Left ventricle myocardium superior (tissue), 1 donor: Measurements from ENCODE around the gene WDCP. TPM values are rescaled to one million over a fixed set of nuclear protein-coding genes. Genes with fewer than 3 reads are reported as not detected.
A peak's percentile ranks its signal among the peaks of the same experiment; 100 is the strongest.
"Not testable (repeated sequence)": the region's sequence is repeated elsewhere in the genome, so short reads cannot be mapped to it uniquely, and the experiment has no call there.

Source experiments
- ATAC-seq: fragments of 200-7000 bp; cut with Tn5 transposase; one replicate; pipeline ENCODE4 v1.9.1; 2020; ENCODE audit warnings: mild to moderate bottlenecking, moderate library complexity
- DNase-seq: peaks from one replicate; pipeline ENCODE4 v3.0.0-alpha.2; 2020
- intact Hi-C: fragments of 100-400 bp; cut with micrococcal nuclease; formaldehyde crosslinking; loops from one replicate; pipeline ENCODE4 v1.11.0; 2022
- long read RNA-seq: library from polyadenylated mRNA; unstranded; transcript quantifications from one replicate; pipeline ENCODE4 v2.0.0, GENCODE V29; 2021
- total RNA-seq: library from RNA; stranded (reverse); fragmentation: NEBNext Ultra II Directional; extraction: Animal tissue kit (Norgen Biotek cat#: 25700); gene quantifications from one replicate; pipeline ENCODE4 v1.2.1, GENCODE V29; 2021
- donor health status: DM: no; HTN: yes; CAD: no; lungs with severe emphysema.

The WDCP gene, protein sequence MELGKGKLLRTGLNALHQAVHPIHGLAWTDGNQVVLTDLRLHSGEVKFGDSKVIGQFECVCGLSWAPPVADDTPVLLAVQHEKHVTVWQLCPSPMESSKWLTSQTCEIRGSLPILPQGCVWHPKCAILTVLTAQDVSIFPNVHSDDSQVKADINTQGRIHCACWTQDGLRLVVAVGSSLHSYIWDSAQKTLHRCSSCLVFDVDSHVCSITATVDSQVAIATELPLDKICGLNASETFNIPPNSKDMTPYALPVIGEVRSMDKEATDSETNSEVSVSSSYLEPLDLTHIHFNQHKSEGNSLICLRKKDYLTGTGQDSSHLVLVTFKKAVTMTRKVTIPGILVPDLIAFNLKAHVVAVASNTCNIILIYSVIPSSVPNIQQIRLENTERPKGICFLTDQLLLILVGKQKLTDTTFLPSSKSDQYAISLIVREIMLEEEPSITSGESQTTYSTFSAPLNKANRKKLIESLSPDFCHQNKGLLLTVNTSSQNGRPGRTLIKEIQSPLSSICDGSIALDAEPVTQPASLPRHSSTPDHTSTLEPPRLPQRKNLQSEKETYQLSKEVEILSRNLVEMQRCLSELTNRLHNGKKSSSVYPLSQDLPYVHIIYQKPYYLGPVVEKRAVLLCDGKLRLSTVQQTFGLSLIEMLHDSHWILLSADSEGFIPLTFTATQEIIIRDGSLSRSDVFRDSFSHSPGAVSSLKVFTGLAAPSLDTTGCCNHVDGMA
- 8.0 TPM for total RNA-seq
- long read RNA-seq, partial matches to known transcripts, result 0 of 2 reads
- long read RNA-seq, other reads (novel, unspliced or antisense), result 1 of 2 reads

DNA sequence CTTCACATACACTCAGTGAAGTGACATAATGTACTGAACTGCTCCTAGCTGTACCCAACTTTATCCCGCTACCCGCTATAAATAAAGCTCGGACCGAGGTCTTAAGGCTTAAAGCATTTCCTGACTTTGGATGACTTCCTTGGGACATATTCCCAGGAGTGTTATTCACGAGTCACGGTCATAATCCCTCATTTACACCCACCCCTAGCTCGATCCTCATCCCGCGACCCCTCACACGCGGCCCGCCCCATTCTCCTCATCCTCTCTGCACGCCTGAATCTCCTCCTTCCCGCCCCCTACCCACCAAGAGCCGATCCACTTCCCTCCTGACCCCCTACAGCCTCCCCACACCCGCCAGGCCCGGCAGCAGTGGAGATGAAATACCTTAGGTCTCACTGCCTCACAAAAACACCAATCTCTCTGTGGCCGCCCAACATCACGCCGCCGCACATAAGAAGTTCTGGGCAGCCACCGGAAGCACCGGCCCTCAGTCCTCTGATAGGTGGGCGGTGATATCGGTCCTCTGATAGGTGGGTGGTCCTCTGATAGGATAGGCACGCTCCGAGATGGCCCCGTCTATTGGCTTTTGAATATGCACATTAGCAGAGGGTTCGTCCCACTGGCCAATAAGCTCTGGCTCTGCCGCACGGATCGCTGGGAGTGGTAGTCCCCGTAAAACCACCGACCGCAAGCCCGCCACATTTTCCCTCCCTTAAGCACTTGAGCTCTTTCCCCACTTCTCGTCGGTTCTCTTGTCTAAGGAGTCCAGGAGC lies at the start of gene WDCP:
WDCP (minus strand) TSS at position 462 of the 773 bp plus-strand sequence. CDS start 7,897 bp downstream, outside the sequence.
- DNase-seq (peak; percentile 94), ATAC-seq (peak; percentile 99)
- intact Hi-C loops, result no loop called here

DNA sequence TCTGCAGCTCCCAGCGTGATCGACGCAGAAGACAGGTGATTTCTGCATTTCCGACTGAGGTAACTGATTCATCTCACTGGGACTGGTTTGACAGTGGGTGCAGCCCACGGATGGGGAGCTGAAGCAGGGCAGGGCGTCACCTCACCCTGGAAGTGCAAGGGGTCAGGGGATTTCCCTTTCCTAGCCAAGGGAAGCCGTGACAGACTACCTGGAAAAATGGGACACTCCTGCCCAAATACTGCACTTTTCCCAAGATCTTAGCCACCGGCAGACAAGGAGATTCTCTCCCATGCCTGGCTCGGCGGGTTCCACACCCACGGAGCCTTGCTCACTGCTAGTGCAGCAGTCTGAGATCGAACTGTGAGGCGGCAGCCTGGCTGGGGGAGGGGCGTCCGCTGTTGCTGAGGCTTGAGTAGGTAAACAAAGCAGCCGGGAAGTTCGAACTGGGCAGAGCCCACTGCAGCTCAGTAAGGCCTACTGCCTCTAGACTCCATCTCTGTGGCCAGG lies 48.0 kb upstream of the WDCP start:
- intact Hi-C loops, DNase-seq, ATAC-seq: not testable (repeated sequence)

DNA sequence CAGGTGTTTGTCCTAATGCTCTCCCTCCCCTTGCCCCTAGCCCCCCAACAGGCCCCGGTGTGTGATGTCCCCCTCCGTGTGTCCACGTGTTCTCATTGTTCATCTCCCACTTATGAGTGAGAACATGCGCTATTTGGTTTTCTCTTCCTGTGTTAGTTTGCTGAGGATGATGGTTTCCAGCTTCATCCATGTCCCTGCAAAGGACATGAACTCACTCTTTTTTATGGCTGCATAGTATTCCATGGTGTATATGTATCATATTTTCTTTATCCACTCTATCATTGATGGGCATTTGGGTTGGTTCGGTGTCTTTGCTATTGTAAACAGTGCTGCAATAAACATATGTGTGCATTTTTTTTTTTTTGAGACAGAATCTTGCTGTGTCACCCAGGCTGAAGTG lies 46.1 kb upstream of the WDCP start:
- intact Hi-C loops, DNase-seq, ATAC-seq: not testable (repeated sequence)

DNA sequence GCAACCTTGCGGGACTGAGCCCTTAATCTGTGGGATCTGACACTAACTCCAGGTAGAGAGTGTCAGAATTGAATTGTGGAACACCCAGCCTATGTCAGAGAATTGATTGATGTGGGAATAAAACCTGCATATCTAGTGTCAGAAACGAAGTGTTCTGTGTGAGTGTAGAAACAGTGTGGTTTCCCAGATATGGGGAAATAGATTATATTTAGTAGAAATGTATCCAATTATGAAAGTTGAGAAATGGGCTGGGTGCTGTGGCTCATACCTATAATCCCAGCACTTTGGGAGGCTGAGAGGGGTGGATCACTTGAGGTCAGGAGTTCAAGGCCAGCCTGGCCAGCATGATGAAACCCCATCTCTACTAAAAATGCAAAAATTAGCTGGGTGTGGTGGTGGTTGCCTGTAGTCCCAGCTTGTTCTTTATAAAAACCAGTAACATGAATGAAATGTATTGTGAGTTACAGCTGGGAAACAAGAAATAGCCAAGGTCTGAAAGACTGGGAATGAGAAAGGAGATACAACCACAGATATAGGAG lies 41.7 kb upstream of the WDCP start:
- DNase-seq (no peak), ATAC-seq (no peak)
- intact Hi-C loops, result no loop called here

DNA sequence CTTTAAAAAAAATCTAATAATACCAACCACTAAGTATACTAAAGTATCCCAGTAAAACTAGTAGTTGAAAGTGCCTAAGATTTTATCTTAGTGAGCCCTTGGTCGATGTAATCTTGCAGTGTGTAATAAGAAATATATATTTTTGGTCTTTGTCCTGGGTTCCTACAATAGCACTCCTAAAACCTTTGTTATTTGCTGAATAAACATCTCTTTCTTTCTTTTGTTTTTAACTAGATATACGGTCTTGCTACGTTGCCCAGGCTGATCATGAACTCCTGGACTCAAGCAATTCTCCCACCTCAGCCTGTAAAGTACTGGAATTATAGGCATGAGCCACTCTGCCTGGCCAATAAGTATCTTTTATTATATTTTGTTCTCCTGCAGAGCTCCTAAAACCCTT lies 39.8 kb upstream of the WDCP start:
- intact Hi-C loops, result no loop called here
- DNase-seq, result no peak
- no peak for ATAC-seq

DNA sequence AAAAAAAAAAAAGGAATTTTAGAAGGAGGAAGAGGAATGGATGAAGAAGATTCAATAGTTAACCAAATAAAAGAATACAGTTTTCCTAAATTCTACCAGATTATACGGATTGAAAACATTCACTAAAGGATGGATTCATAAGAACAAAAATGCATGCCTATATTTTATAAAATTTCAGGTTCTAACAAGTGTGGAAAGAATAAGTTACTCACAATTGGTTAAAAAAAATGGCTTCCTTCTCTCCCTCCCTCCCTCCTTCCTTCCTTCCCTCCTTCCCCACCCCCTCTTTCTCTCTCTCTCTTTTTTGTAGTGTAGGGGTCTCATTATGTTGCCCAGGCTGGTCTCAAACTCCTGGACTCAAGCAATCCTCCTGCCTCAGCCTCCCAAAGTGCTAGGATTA lies 39.0 kb upstream of the WDCP start:
- DNase-seq, result no peak
- ATAC-seq, result no peak
- intact Hi-C loops, result no loop called here

DNA sequence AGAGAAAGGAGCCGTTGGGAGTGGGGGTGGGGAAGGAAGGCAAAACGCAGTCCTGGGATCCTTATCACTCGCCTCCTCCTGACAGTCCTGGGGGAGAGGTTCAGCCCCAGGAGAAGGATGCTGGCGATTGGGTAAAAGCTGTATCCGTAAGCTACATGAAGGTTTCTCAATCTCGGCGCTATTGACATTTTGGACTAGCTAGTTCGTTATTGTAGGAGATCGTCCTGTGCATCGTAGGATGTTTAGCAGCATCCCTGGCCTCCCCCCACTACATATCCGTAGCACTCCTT lies 38.0 kb upstream of the WDCP start:
- ATAC-seq (peak; percentile 3), DNase-seq (no peak)
- intact Hi-C loops, result no loop called here

DNA sequence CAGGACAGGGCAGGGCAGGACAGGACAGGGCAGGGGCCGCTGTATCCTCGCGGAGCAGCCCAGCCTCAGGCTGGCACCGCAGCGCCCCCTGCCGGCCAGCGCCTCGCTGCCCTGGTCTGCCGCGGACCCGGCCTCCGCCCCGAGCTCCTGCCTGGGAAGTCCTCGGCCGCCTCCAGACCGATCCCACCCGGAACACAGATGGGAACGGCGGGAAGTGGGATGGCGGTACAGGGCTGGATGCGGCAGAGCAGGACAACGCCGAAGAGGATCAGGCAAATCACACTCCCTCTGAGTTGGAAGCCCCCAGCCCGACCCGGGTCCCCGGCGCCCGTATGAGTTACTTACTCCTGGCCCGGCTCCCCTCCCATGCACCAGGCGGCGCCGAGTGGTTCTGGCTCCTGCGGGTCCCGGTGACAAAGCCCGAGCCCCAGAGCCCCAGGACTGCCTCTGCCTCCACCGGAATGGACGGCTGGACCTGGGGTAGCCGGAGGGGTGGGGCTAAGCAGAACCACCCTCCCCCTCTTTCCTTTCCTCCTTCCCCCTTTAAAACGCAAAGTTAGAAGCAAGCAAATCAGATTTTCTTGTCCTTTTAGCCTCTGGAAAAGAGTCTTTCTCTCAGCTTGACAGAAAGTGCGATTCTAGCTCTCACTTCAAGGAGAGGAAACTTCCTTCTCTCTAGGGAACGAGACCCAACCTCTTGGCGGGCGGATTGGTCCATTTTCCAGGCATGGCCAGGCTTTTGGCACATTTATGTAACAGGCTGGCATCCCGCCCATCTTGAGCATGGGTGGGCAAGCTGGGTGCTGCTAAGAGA lies 37.4 kb upstream of the WDCP start, which contains the start of gene TP53I3:
TP53I3 (minus strand) TSS at position 449 of the 814 bp plus-strand sequence. CDS start 508 bp downstream, outside the sequence.
- DNase-seq, result peak; percentile 95
- intact Hi-C loops, result no loop called here

DNA sequence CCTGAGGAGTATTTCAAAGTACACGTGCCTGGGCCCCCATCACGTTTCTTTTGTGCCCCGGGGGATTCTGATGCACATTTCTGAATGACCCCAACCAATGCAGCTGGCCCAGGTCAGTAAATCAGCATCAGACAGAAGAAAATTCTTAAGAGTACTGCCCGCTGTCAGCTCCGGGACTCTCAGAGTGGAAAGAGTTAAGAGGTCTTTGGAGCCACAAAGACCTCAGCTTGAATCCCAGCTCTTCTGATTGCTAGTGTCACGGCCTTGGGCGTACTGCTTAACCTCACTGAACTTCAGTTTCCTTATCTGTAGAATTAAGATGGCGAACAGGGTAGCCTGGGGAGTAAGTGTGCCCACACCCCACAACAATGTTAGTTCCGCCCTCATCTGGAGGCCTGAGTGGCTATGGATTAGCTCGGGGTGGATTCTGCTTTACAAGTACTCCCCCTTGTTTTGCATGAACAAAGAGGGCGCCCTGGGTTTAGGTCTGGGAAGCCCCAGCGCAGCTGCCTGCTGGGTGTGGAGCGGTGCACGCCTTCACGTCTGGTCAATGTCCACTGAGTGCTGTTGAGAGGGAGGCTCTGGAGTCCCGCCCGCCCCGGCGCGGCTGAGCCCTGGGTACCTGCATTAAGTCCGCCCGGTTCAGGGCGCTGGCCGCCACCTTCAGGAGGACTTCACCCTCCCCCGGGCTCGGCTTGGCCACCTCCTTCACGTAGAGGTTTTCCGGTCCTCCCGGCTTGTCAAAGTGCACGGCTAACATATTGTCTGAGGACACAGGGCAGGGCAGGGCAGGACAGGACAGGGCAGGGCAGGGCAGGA lies 36.6 kb upstream of the WDCP start:
- ATAC-seq (peak; percentile 73), DNase-seq (peak; percentile 82)
- intact Hi-C loops, result no loop called here

More for the DNA sequence above, 37.4 kb upstream of the WDCP start, which contains the start of gene TP53I3:
- ATAC-seq, result peak; percentile 96

DNA sequence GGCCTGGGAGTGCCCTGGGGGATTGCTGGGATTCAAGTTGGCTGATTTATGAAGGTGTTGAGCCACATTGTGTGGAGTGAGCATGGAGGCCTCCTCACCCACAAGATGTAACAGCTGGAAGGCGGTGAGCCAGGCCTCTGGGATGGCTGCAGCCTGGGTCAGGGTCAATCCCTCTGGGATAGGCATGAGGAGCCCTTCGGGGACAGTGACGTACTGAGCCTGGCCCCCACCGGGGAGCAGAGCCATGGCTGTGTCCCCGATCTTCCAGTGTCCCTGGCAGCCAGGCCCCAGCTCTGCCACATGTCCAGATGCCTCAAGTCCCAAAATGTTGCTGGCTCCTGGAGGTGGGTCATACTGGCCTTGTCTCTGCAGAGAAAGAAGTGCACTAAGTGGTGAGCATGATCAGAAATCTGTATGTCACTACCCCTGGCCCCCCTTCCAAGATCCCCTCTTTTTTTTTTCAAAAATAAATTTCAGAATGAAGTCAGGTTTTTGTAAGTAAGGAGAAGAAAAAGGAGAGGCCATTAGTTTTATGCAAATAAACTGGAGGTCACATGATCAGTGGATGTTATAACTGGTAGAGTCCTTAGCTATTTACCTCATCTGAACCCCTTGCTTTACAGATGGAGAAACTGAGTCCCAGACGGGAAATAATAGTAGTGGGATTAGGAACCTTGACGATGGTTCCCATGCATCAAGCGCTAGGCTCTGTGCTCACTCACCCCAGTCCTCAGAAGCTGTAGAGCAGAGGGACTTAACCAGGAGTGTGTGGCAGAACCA lies 35.8 kb upstream of the WDCP start:
- intact Hi-C loops, result no loop called here
- ATAC-seq, result no peak
- DNase-seq, result no peak

DNA sequence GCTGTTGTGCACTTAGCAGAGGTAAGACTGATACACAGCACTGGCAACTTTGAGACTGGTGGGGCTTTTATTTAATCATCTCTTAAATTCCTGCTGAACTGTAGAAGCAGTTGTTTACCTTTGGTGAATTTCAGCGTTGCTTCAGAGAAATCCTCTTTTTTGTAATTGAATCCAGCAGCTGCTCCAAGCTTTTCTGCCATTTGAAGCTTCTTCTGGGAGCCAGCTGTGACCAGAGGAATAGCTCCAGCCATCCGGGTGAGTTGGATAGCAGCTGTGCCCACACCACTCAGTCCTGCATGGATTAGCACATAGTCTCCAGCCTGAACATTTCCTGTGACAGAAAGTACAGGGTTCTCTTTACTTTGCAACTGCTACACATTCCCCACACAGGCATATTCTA lies 33.5 kb upstream of the WDCP start:
- no peak for DNase-seq
- intact Hi-C loops, result no loop called here
- ATAC-seq, result no peak

DNA sequence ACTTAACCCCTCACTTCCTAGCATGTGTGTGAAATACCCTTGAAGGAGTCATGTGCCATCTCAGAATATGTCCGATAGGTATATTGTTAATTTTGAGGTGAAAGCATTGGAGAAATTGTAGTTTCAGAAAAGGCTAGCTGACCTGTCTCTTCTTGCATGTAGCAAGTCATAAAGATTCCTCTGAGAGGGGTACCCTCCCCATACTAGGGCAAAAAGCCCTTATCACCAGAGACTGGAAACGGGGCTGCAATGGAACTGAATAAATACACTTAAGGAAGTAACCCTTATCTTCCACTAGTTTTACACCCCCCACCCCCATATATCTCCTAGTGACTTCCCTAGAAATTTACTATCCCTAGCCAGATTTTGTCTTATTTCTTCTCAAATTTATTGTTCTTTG lies 30.7 kb upstream of the WDCP start:
- no peak for ATAC-seq
- intact Hi-C loops, result no loop called here

DNA sequence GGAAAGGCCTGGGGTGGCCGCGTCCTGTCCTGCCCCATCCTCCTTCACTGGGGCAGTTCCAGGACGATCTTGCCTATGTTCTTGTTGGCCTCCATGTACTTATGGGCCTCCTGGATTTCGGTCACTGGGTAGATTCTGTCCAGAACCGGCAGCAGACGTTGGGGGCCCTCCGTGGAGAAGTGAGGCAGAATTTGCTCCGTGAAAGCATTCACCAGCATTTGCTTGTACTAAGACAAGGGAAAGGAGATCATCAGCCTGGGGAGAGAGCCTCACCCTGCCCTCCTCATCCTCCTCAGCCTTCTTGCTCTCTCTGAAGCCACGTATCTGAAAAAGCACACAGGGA lies 30.3 kb upstream of the WDCP start:
- DNase-seq (no peak), ATAC-seq (no peak)
- intact Hi-C loops, result no loop called here

More for the DNA sequence above, 30.7 kb upstream of the WDCP start:
- no peak for DNase-seq

DNA sequence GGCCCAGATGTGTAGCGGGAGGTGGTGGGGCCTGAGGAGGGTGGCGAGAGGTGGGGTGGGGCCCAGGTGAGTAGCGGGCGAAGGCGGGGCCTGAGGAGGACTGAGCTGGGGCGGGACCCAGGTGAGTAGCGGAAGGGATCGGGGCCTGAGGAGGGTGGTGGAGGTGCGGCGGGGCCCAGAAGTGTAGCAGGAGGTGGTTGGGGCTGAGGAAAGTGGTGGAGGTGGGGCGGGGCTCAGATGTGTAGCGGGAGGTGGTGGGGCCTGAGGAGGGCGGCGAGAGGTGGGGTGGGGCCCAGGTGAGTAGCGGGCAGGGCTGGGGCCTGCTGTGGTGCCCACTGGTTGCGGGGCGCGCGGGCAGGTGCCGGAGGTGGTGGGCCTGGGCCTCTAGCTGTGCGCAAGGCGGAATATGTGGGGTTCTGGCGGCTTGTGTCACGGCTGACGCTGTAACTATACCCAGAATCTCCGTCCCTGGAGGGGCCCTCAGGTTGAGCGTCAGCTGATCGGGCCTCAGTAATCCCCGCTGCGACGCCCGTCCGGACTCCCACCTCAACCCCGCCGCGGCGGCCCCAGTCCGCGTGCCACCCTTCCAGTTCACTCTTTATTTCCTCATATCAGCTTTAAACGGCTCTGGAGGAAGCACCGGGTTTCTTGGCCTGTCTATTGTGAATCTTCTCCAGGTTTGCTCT lies 29.8 kb upstream of the WDCP start:
- no peak for DNase-seq
- peak; percentile 2 for ATAC-seq
- intact Hi-C loops, result no loop called here

DNA sequence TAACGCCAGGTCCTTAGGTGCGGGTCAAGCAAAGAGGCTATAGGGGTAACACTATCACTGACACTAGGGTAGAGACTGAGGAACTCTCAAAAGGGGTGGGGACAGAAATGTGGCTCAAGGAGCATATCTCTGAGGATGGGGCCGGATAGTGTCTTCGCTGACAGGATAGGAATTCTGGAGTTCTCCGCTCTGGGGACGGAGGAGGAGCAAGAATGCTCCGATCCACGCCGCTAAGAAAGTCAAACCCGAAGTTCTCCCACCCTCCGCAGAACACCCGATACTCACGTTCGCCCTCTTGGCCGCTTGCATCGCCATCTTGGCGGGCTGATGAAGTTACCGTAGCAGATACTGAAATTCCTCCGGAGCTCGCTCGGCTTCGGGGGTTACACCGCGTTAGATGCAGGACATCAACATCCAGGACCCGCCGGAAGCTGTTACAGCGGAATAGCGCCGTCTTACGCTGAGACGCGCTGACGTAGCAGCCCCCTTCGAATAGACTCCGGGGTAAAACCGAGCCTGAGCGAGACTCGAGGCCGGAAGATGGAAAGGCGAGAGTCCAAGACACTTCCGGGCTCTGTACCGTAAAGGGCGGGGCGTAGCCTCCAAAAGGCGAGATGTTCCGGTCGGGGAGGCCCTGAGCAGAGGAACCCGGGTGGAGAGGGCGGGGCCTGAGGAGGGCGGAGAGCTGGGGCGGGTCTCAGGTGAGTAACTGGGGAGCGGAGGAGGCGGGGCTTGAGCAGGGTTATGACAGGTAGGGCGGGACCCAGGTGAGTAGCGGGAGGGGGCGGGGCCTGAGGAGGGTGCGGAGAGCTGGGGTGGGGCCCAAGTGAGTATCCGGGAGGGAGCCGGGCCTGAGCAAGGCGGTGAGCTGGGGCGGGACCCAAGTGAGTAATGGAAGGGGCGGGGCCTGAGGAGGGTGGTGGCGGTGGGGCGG lies 29.0 kb upstream of the WDCP start, which contains the start of gene SF3B6:
SF3B6 (minus strand) TSS at position 412 of the 934 bp plus-strand sequence; CDS start at position 315, 97 bp downstream.
- peak; percentile 96 for ATAC-seq
- DNase-seq, result peak; percentile 97
- intact Hi-C loops, result no loop called here
